HUES48 (cell line): ENCODE measurements around the gene RIMS4.

Source experiments
- H3K27ac ChIP-seq: one replicate; pipeline ENCODE4 v1.7.0; 2013; ENCODE audit warnings: low read depth, low read length, inconsistent platforms
- H3K27me3 ChIP-seq: 2 replicates; pipeline ENCODE4 v1.6.1; 2013; ENCODE audit warnings: mild to moderate bottlenecking, low read length; ENCODE audit not compliant: control insufficient read depth, insufficient read depth
- H3K36me3 ChIP-seq: 2 replicates; pipeline ENCODE4 v1.6.1; 2013; ENCODE audit warnings: low read length; ENCODE audit not compliant: control insufficient read depth, insufficient read depth
- H3K4me1 ChIP-seq: 2 replicates; pipeline ENCODE4 v1.6.1; 2013; ENCODE audit warnings: mild to moderate bottlenecking, low read length; ENCODE audit not compliant: control insufficient read depth, insufficient read depth
- H3K4me3 ChIP-seq: 2 replicates; pipeline ENCODE4 v1.5.1; 2013; ENCODE audit warnings: mild to moderate bottlenecking, low read depth, low read length
- H3K9ac ChIP-seq: 2 replicates; pipeline ENCODE4 v1.6.1; 2013; ENCODE audit warnings: mild to moderate bottlenecking, low read depth, low read length, moderate library complexity
- H3K9me3 ChIP-seq: 2 replicates; pipeline ENCODE4 v1.6.1; 2013; ENCODE audit warnings: low read length; ENCODE audit not compliant: control insufficient read depth, insufficient read depth

Gene RIMS4

GRCh38 chr20:44737116-44737515 is 73.2 kb downstream of the RIMS4 start:
- Histone ChIP-seq H3K36me3 (no peaks in the 10 kb centered on the region), H3K4me3 (no peak overlapping the region), H3K27me3 (peaks cover 10% of the 10 kb centered on the region; the same call in 1 of the 2 replicates), H3K27ac (no peak overlapping the region), H3K4me1 (0 out of 2 replicates have a peak, but pooled peaks cover 9% of the 10 kb centered on the region), H3K9ac (no peak overlapping the region), H3K9me3 (no peaks in the 10 kb centered on the region)

- 0 out of 2 replicates have a peak, but pooled peaks cover 10% of the 10 kb centered on the region for H3K4me1 ChIP-seq
- no peak overlapping the region for H3K4me3 ChIP-seq
- no peak overlapping the region for H3K9ac ChIP-seq
- H3K36me3 ChIP-seq = no peaks in the 10 kb centered on the region
- no peaks in the 10 kb centered on the region for H3K9me3 ChIP-seq
- H3K27ac ChIP-seq = no peak overlapping the region
- H3K27me3 ChIP-seq = 0 out of 2 replicates have a peak, but pooled peaks cover 4% of the 10 kb centered on the region
These were observed 74.0 kb downstream of the RIMS4 start for GRCh38 chr20:44736170-44737021.

- Histone ChIP-seq H3K27me3 (no peaks in the 10 kb centered on the region), H3K4me1 (0 out of 2 replicates have a peak, but pooled peaks cover 10% of the 10 kb centered on the region), H3K9me3 (no peaks in the 10 kb centered on the region), H3K4me3 (no peak overlapping the region), H3K27ac (no peak overlapping the region), H3K9ac (no peak overlapping the region), H3K36me3 (no peaks in the 10 kb centered on the region)
These were observed 74.6 kb downstream of the RIMS4 start for GRCh38 chr20:44735816-44736169.

- H3K9me3 ChIP-seq = no peaks in the 10 kb centered on the region
- no peaks in the 10 kb centered on the region for H3K27me3 ChIP-seq
- no peaks in the 10 kb centered on the region for H3K36me3 ChIP-seq
- H3K27ac ChIP-seq = no peak overlapping the region
- no peak overlapping the region for H3K4me3 ChIP-seq
- no peak overlapping the region for H3K9ac ChIP-seq
- H3K4me1 ChIP-seq = 0 out of 2 replicates have a peak, but pooled peaks cover 10% of the 10 kb centered on the region
These were observed 75.4 kb downstream of the RIMS4 start for GRCh38 chr20:44734938-44735337.

GRCh38 chr20:44733341-44734069 is 76.8 kb downstream of the RIMS4 start:
- H3K4me1 ChIP-seq = peaks cover 21% of the 10 kb centered on the region
- no peak overlapping the region for H3K9ac ChIP-seq
- no peak overlapping the region for H3K27ac ChIP-seq
- H3K36me3 ChIP-seq = no peaks in the 10 kb centered on the region
- no peak overlapping the region for H3K4me3 ChIP-seq
- no peaks in the 10 kb centered on the region for H3K27me3 ChIP-seq
- no peaks in the 10 kb centered on the region for H3K9me3 ChIP-seq

- Histone ChIP-seq H3K27ac (no peak overlapping the region), H3K36me3 (no peaks in the 10 kb centered on the region), H3K27me3 (no peaks in the 10 kb centered on the region), H3K4me3 (no peak overlapping the region), H3K4me1 (peaks cover 26% of the 10 kb centered on the region), H3K9me3 (no peaks in the 10 kb centered on the region), H3K9ac (no peak overlapping the region)
These were observed 78.0 kb downstream of the RIMS4 start for GRCh38 chr20:44732327-44732726.

- Histone ChIP-seq H3K9ac (no peak overlapping the region), H3K27me3 (no peaks in the 10 kb centered on the region), H3K36me3 (no peaks in the 10 kb centered on the region), H3K4me1 (peaks cover 30% of the 10 kb centered on the region), H3K27ac (no peak overlapping the region), H3K9me3 (no peaks in the 10 kb centered on the region), H3K4me3 (no peak overlapping the region)
These were observed 78.7 kb downstream of the RIMS4 start for GRCh38 chr20:44731657-44732056.

- Histone ChIP-seq H3K9me3 (no peaks in the 10 kb centered on the region), H3K9ac (no peak overlapping the region), H3K4me3 (no peak overlapping the region), H3K27me3 (no peaks in the 10 kb centered on the region), H3K4me1 (peaks cover 28% of the 10 kb centered on the region), H3K27ac (no peak overlapping the region), H3K36me3 (no peaks in the 10 kb centered on the region)
These were observed 79.9 kb downstream of the RIMS4 start for GRCh38 chr20:44730441-44730840.

- Histone ChIP-seq H3K9me3 (no peaks in the 10 kb centered on the region), H3K9ac (no peak overlapping the region), H3K4me1 (peaks cover 26% of the 10 kb centered on the region), H3K4me3 (no peak overlapping the region; the same call in 1 of the 2 replicates), H3K36me3 (no peaks in the 10 kb centered on the region), H3K27me3 (no peaks in the 10 kb centered on the region), H3K27ac (peak overlapping the region; percentile 39)
These were observed 81.4 kb downstream of the RIMS4 start for GRCh38 chr20:44728801-44729443.

GRCh38 chr20:44727651-44728050 is 82.7 kb downstream of the RIMS4 start:
- Histone ChIP-seq H3K36me3 (no peaks in the 10 kb centered on the region), H3K27me3 (no peaks in the 10 kb centered on the region), H3K27ac (no peak overlapping the region), H3K9me3 (no peaks in the 10 kb centered on the region), H3K4me1 (peaks cover 26% of the 10 kb centered on the region), H3K9ac (no peak overlapping the region), H3K4me3 (no peak overlapping the region)
